ENCODE results near the gene OR3A2. TPM values are rescaled to one million over a fixed set of nuclear protein-coding genes. Genes with fewer than 3 reads are reported as not detected.

Gene OR3A2
- total RNA-seq, 1 donor from 2014 or later, result not detected

Other genes with a start within 250 kb of the OR3A2 start
- gene OR1A2, start 188.8 kb downstream of the OR3A2 start, total RNA-seq, result not detected
- not detected for gene OR1A1, start 178.6 kb downstream of the OR3A2 start, total RNA-seq
- gene OR3A1, start 87.9 kb downstream of the OR3A2 start, total RNA-seq, result not detected
- not detected for gene OR1E1, start 12.1 kb upstream of the OR3A2 start, total RNA-seq
- gene OR3A3, start 25.1 kb upstream of the OR3A2 start, total RNA-seq, result not detected
- gene OR1E2, start 47.5 kb upstream of the OR3A2 start, total RNA-seq, result not detected
- gene SPATA22, start 85.5 kb upstream of the OR3A2 start, total RNA-seq, result not detected
- 0.11 TPM for gene ASPA, start 89.7 kb upstream of the OR3A2 start, total RNA-seq
- 0.11 TPM for gene TRPV3, start 171.5 kb upstream of the OR3A2 start, total RNA-seq
- 15.9 TPM for gene TRPV1, start 223.1 kb upstream of the OR3A2 start, total RNA-seq
- 0.32 TPM for gene SHPK, start 249.9 kb upstream of the OR3A2 start, total RNA-seq

Data from ascending aorta (tissue), 1 donor.